Left lung (tissue), 10 donors: ENCODE measurements around the gene PDK2. TPM values are rescaled to one million over a fixed set of nuclear protein-coding genes. Genes with fewer than 3 reads are reported as not detected.

ENCODE experiments used
- ATAC-seq: fragments of 200-7000 bp; cut with Tn5 transposase; one replicate; pipeline ENCODE4 v1.9.1; 2020; ENCODE audit warnings: moderate library complexity
- DNase-seq, 4 donors: peaks; one replicate each; pipeline ENCODE4 v3.0.0-alpha.2; 2013 to 2020
- H3K27ac ChIP-seq, 2 donors: fragments of 200-600 bp; sonication (generic) in 1 of 2; one replicate each; pipeline versions ENCODE4 v1.5.0 to v1.8.0; 2020 to 2021
- H3K27me3 ChIP-seq, 2 donors: fragments of 200-600 bp; sonication (generic) in 1 of 2; one replicate each; pipeline versions ENCODE4 v1.5.0 to v1.8.0; 2020 to 2021
- H3K36me3 ChIP-seq, 2 donors: fragments of 200-600 bp; sonication (generic) in 1 of 2; one replicate each; pipeline versions ENCODE4 v1.5.0 to v1.8.0; 2020 to 2021
- H3K4me1 ChIP-seq, 2 donors: fragments of 200-600 bp; one replicate each; pipeline ENCODE4 v1.8.0; 2021
- H3K4me3 ChIP-seq, 2 donors: fragments of 200-600 bp; sonication (generic) in 1 of 2; one replicate each; pipeline versions ENCODE4 v1.5.0 to v1.8.0; 2020 to 2021; ENCODE audit warnings: mild to moderate bottlenecking in 1 of 2
- H3K9me3 ChIP-seq, 2 donors: fragments of 200-600 bp; sonication (generic) in 1 of 2; one replicate each; pipeline versions ENCODE4 v1.5.0 to v1.8.0; 2020 to 2021
- intact Hi-C, 2 donors: fragments of 100-400 bp; cut with DNase I; formaldehyde crosslinking; loops; one replicate each; pipeline versions ENCODE4 v1.11.2 to v1.14.2; 2022
- polyA plus RNA-seq, 6 donors: library from polyadenylated mRNA; unstranded; fragments of 120-200 nt; gene quantifications; one replicate each; pipeline ENCODE4 v1.2.1, GENCODE V29; 2013; ENCODE audit not compliant: insufficient read length in 6 of 6
- total RNA-seq, 2 donors: library from RNA; stranded (reverse); fragmentation: NEBNext Ultra II Directional; extraction: Animal tissue kit (Norgen Biotek cat#: 25700); gene quantifications; one replicate each; pipeline ENCODE4 v1.2.1, GENCODE V29; 2021
- TF ChIP-seq, protein P1 (sequence below), 2 donors: fragments of 200-600 bp; sonication (generic) in 1 of 2; IDR thresholded peaks; one replicate each; pipeline versions ENCODE4 v1.5.0 to v1.8.0; 2021; ENCODE audit warnings: antibody characterized with exemption in 2 of 2
- donor health status: DM: no; HTN: yes; CAD: no.
- donor health status: DM: no; HTN: no; CAD: no.

Gene PDK2
- total and polyA plus RNA-seq, 8 donors, result 20.7 to 83.8 (median 67.4) TPM

DNA sequence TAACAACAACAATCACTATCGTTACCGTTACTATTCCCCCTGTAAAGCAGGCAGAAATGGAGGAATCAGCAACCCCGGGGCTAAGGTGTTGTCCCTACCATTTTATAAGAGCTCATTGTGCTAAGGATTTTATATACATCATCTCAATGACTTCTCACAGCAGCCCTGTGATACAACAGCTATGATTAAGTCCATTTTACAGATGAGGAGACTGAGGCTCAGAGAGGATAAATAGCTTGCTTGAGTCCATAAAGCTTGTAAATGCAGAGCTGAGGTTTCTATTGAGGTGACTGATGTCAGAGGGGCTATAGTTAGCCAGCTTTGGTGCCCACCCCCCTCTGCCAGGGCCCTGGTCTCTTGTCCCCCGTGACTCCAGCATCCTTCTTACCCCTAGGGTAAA, 16.7 kb upstream of the PDK2 start:
- Histone ChIP-seq H3K9me3 (no peaks in the 10 kb centered on the region), H3K4me1 (no peaks in the 10 kb centered on the region), H3K27ac (no peak overlapping the region), H3K4me3 (no peak overlapping the region), H3K27me3 (no peaks in the 10 kb centered on the region), H3K36me3 (peaks cover 0 to 94% of the 10 kb centered on the region in 2 donors)
- ATAC-seq (no peak), DNase-seq (no peak)
- TF ChIP-seq, protein P1, sequence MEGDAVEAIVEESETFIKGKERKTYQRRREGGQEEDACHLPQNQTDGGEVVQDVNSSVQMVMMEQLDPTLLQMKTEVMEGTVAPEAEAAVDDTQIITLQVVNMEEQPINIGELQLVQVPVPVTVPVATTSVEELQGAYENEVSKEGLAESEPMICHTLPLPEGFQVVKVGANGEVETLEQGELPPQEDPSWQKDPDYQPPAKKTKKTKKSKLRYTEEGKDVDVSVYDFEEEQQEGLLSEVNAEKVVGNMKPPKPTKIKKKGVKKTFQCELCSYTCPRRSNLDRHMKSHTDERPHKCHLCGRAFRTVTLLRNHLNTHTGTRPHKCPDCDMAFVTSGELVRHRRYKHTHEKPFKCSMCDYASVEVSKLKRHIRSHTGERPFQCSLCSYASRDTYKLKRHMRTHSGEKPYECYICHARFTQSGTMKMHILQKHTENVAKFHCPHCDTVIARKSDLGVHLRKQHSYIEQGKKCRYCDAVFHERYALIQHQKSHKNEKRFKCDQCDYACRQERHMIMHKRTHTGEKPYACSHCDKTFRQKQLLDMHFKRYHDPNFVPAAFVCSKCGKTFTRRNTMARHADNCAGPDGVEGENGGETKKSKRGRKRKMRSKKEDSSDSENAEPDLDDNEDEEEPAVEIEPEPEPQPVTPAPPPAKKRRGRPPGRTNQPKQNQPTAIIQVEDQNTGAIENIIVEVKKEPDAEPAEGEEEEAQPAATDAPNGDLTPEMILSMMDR (IDR thresholded peaks at IDR 0.05), result no peak
- intact Hi-C loops, result no loop called here

DNA sequence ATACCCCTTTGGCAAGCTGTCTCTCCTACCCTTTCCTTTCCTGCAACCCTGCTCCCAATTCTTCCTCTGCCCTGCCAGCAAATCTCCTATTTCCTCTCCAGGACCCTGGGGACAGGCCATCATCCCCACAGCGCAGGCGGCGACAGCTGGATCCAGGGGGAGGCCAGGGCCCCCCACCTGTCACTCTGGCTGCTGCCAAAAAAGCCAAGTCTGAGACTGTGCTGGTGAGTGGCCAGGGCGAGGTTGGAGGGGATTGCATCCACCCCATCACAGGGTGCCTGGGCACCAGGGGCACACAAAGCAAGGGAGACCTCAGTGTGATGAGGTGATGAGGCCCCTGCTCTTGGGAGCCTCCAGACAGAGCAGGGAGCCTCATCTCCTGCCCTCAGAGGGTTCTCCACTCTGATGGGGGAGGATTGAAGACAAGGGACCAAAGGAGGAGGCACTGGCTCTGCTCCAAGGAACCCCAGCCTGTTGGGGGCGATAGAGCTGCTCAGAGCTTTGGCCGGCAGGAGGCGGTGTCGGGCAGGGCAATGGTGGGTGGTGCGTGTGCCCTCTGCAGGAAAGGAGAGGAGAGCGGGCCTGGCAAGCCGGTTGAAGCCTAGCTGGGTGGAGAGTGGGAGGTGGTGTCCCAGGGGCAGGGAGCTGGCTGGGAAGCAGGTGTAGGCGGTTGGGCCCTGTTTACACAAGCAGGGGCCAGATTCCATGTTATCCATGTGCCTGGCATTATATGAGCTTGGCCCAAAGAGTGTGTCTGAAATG, 15.6 kb upstream of the PDK2 start:
- Histone ChIP-seq H3K27ac (no peak overlapping the region), H3K27me3 (no peaks in the 10 kb centered on the region), H3K9me3 (no peaks in the 10 kb centered on the region), H3K4me1 (no peaks in the 10 kb centered on the region), H3K4me3 (no peak overlapping the region), H3K36me3 (peaks cover 0 to 86% of the 10 kb centered on the region in 2 donors)
- ATAC-seq (peak; percentile 63), DNase-seq (peak in 1 of 4 donors; percentile 45)
- TF ChIP-seq, protein P1 (IDR thresholded peaks at IDR 0.05), result peak; percentile 19 to 30
- intact Hi-C loops, result no loop called here

DNA sequence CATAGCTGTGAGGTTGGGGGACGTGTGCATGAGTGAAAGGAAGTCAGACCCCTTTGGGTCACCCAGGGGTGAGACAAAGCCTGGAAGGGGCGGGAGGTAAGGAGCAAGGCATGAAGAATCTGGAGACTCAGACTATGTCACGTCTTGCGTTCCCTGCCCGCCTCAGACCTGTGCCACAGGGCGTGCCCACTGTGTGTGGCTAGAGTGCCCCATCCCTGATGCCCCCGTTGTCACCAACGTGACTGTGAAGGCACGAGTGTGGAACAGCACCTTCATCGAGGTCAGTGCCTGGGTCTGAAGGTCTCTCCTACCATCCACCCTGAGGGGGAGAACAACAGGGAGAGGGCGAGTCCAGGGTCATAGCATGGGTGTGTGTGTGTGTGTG, 15.1 kb upstream of the PDK2 start:
- TF ChIP-seq, protein P1 (IDR thresholded peaks at IDR 0.05), result no peak
- ATAC-seq (no peak), DNase-seq (no peak)
- no peaks in the 10 kb centered on the region for H3K4me1 ChIP-seq
- intact Hi-C loops, result no loop called here
- no peaks in the 10 kb centered on the region for H3K27me3 ChIP-seq
- no peak overlapping the region for H3K4me3 ChIP-seq
- peaks cover 0 to 83% of the 10 kb centered on the region in 2 donors for H3K36me3 ChIP-seq
- H3K9me3 ChIP-seq, result no peaks in the 10 kb centered on the region
- H3K27ac ChIP-seq, result no peak overlapping the region

DNA sequence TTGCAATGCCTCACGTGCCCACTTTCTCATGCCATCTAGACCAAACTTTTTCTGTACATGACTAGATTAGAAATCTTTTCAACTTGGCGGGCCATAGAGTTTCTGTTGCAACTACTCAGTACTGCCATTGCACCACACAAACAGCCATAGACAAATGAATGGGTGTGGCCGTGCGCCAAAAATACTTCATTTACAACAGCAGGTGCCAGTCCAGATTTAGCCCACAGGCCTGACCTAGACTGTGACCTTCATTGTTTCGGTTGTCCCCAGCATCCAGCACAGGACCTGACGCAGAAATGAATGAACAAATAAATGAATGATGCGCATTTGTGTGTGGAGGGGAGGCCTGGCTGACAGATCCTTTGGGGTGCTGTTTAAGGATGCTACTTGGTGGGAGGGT, 14.3 kb upstream of the PDK2 start:
- ATAC-seq (no peak), DNase-seq (no peak)
- no peaks in the 10 kb centered on the region for H3K4me1 ChIP-seq
- H3K27me3 ChIP-seq, result no peaks in the 10 kb centered on the region
- H3K36me3 ChIP-seq, result peaks cover 0 to 79% of the 10 kb centered on the region in 2 donors
- intact Hi-C loops, result no loop called here
- TF ChIP-seq, protein P1 (IDR thresholded peaks at IDR 0.05), result no peak
- no peaks in the 10 kb centered on the region for H3K9me3 ChIP-seq
- no peak overlapping the region for H3K4me3 ChIP-seq
- H3K27ac ChIP-seq, result no peak overlapping the region

DNA sequence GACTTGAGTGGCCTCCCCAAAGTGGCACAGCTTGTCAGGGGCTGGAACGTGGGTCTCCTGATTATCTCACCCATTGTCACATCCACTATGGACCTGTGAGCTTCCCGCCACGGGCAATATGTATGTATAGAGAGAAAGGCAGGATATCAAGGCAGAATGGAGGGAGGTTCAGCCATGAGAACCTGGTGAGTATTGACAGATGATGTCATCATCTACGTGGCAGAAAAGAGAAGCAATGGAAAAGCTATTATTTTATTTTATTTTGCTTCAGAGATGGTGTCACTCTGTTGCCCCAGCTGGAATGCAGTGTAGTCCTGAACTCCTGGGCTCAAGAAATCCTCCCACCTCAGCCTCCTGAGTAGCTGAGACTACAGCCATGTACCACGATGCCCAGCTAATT, 13.4 kb upstream of the PDK2 start:
- ATAC-seq (no peak), DNase-seq (no peak)
- intact Hi-C loops, result no loop called here
- peaks cover 0 to 72% of the 10 kb centered on the region in 2 donors for H3K36me3 ChIP-seq
- H3K4me3 ChIP-seq, result no peak overlapping the region
- H3K9me3 ChIP-seq, result no peaks in the 10 kb centered on the region
- H3K27me3 ChIP-seq, result no peaks in the 10 kb centered on the region
- H3K27ac ChIP-seq, result no peak overlapping the region
- TF ChIP-seq, protein P1 (IDR thresholded peaks at IDR 0.05), result no peak
- no peaks in the 10 kb centered on the region for H3K4me1 ChIP-seq
